ENCODE data around the gene CALML3. TPM values are rescaled to one million over a fixed set of nuclear protein-coding genes. Genes with fewer than 3 reads are reported as not detected.

The CALML3 gene
- total RNA-seq, 1 donor from 2014 or later, result under 0.01 TPM

DNA sequence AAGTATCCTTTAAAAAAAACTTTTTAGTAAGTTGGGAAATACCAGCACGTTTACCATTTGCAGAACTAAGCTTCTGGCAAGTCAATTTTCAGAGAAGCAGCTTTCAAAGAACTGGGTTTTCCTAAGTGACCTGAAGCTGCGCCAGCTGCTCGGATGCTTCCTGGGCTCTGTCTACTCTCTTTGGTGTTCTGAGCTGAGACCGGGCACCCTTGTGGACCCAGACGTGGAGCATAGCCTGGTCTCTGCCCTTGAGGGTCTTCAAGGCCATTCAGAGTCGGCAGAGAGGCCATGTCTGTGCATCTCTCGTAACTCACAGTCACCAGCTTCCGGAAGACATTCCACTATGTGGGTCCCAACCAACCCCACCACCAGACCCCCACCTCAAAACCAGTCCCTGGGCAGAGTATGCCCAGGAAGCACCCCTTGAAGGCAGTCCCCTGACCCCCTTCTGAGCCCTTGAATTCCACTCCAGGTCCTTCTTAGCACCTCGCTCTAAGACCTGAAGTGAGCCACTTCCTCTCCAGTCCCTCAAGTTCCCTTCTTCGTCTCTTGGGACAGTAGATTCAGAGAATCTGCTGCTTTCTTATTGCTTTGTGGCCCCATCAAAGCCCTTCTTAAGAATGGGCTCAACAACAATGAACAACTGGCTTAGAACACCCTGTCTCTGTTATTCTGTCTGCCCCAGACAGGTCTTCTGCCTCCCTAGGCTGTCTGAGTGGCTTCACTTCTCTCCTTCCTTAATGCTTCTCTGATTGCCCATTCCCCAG lies 33.9 kb upstream of the CALML3 start:
- DNase-seq (ENCODE audit: low spot score in 2 of 2), result no peak
- no peak for FAIRE-seq

- FAIRE-seq (no peak), DNase-seq (ENCODE audit: low spot score in 2 of 2) (no peak)
These were observed 33.3 kb upstream of the CALML3 start for GRCh38 chr10:5491477-5491876.

GRCh38 chr10:5492322-5492855 lies 32.4 kb upstream of the CALML3 start:
- no peak for FAIRE-seq
- no peak for DNase-seq (ENCODE audit: low spot score in 2 of 2)

- FAIRE-seq (no peak), DNase-seq (ENCODE audit: low spot score in 2 of 2) (no peak)
These were observed 31.7 kb upstream of the CALML3 start for GRCh38 chr10:5492929-5493576.

GRCh38 chr10:5493691-5494090 lies 31.1 kb upstream of the CALML3 start:
- no peak for FAIRE-seq
- no peak for DNase-seq (ENCODE audit: low spot score in 2 of 2)

- DNase-seq (ENCODE audit: low spot score in 2 of 2), result no peak
- FAIRE-seq, result no peak
These were observed 30.1 kb upstream of the CALML3 start for GRCh38 chr10:5494611-5495010.

DNA sequence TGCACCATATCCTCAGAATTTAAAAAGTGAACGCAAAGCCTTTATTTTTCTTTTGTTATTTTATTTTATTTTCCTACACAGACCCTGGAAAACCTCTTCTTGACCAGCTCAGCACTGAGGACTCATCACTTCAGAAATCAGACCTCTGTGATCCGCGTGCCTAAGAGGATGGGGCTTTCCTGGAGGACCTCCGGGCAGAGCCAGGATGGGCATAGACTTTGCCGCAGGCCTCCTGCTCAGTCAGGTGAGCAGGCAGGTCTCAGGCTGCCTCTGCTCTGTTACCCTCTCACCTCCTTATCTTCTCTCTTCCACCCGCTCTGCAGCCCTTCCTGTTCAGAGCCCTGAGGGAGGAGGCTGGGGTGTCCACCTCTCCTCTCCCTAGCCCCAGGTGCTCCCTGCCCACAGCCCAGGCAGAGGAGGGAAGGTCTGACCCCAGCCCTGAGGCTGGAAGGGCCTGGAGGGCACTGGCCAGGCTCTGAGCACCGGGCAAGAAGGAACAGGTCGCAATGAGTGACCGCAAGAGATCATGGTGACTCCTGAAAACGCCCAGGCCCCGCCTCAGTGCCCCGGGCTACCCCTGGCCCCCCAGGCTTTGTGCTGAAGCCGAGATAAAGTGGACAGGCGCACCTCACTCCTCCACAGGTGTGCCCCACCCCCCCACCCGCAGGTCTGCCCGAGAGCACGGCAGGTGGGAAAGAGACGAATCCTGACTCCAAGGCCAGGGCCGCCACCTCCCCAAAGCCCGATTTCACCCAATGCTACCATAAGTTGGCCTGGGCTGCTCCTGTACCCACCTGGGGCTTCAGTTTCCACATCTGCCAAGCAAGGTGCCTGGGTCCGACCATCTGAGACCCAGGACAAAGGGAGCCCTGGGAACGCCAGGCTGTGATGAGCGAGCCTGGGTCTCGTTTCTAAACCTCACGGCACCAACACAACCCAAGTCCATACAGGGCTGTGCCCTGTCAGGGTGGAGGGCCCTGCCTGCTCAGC lies 28.2 kb upstream of the CALML3 start:
- no peak for FAIRE-seq

GRCh38 chr10:5497289-5497688 lies 27.5 kb upstream of the CALML3 start:
- FAIRE-seq (no peak), DNase-seq (ENCODE audit: low spot score in 2 of 2) (no peak)

More for the DNA sequence above, 28.2 kb upstream of the CALML3 start:
- no peak for DNase-seq (ENCODE audit: low spot score in 2 of 2)

DNA sequence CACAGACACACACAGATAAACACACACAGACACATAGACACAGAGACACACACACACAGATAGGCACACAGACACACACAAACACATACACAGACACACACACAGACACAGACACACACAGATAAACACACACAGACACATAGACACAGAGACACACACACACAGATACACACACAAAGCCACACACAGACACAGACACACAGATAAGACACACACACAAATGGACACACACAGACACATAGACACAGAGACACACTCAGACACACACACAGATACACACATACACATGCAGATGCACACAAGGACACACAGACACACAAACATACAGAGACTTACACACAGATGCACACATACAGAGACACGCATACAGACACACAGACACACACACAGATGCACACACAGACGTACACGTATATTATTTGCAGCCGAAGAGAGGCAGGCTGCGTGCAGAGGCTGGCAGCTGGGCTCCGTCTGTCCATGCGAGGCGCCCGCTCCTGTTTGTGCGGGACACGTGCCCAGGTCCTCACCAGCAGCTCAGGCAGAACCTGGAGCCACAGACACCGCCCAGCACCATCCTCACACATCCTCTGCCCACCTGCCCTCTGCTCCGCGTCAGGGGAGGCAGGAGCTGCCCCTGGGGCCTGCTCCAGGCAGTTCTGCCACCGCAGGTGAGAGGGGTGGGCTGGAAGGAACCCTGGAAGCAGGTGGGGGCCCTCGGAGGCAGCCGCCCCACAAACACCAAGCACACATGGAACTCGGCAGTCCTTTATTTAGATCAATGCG lies 26.6 kb upstream of the CALML3 start:
- no peak for DNase-seq (ENCODE audit: low spot score in 2 of 2)
- FAIRE-seq, result no peak

DNA sequence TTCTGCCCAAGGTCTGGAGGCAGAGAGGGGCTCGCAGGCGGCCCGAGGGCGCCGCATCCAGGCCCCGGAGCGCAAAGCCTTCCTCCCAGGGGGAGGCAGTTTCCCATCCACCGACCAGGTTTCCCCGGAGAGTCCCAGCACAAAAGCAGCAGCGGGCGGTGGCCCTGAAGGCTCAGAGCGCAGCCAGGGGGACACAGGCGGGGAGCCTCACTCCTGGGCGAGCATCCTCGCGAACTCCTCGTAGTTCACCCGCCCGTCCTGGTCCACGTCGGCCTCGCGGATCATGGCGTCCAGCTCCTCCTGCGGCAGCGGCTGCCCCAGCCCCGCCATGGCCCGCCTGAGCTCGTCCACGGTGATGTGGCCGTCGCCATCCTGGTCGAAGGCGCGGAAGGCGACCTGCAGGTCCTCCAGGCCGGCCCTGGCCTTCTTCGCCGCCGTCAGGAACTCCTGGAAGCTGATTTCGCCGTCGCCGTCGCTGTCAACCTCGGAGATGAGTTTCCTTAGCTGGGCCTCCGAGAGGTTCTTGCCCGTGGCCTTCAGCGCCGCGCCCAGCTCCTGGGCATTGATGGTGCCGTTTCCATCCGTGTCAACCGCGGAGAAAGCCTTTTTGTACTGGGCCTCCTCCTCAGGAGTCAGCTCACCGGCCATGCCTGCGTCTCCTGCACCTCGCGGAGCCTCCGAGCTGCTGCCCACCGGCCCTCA lies 25.8 kb upstream of the CALML3 start:
- DNase-seq (ENCODE audit: low spot score in 2 of 2) (no peak), FAIRE-seq (no peak)

DNA sequence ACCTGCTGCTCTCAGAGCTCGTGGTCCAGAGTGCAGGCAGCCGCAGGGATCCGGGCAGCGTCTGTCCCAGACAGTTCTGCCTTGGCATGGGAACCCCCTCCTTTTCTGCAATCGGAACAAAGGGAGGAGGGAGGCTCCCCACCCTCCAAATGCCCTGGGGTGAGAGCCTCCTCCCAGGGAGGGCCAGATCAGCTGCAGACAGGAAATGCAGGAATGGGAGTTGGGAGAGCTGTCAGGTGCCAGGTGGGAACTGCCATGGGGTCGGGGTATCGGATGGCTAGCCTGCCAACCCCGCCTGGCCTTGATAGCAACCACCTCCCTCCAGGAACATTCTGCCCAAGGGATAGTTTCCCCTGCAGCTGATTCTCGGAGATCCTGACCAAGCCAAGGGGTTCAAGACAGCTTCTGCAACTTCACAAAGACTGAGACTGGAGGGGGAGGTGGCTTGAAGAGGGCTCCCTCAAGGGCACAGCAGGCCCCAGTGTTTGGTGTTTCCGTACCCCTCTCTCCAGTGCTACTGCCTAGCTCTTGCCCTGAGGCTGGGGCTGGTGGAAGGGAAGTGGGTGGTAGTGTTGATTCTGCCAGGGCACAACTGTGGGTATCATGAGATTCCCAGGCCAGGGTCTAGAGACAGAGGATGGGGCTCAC lies 25.1 kb upstream of the CALML3 start, which contains the start of gene CALML5:
CALML5 (minus strand) TSS at position 78 of the 648 bp plus-strand sequence. CDS start 132 bp downstream, outside the sequence.
- no peak for FAIRE-seq

DNA sequence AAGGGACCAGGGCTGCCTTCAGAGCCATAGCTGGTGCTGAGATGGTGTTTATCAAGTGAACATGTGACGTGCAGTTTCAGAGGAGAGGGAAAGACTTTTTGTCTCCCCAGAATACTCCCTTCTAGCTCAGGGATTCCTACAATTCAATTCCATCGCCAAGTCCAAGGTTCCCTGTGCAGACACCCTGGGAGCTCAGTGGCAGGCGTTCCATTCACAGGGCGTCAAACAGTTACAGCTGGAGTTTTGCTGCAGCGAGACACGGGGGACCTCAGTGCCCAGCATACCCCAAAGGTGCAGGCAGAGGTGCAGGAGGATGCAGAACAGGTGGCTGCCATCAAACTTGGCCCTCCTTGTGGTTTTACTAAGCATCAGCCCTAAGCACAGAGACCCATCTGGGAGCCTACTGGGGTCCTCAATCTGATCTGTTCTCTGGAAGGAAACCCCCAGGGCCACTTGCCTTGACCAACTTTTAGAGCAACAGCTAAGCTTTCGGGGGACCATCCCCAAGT lies 24.5 kb upstream of the CALML3 start:
- DNase-seq (ENCODE audit: low spot score in 2 of 2) (no peak), FAIRE-seq (no peak)

More for the DNA sequence above, 25.1 kb upstream of the CALML3 start, which contains the start of gene CALML5:
- DNase-seq (ENCODE audit: low spot score in 2 of 2), result no peak

DNA sequence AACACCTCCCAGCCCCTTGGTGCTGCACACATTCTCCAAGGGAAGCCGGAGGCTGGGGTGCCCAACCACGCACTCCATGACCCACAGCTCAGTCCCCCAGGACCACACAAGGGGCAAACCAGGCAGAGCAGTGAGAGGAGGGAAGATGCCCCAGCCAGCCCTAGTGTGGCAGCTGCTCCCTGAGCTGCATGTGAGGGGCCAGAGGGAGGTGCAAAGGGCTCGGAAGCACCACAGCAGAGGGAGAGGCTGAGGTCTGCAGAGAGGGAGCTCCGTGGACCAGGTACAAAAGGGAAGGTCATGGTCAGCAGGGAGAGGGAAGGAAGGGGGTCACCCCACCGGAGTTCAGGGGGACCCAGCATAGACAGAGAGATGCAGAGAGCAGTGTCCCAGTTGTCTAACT lies 23.9 kb upstream of the CALML3 start:
- FAIRE-seq, result no peak
- no peak for DNase-seq (ENCODE audit: low spot score in 2 of 2)

DNA sequence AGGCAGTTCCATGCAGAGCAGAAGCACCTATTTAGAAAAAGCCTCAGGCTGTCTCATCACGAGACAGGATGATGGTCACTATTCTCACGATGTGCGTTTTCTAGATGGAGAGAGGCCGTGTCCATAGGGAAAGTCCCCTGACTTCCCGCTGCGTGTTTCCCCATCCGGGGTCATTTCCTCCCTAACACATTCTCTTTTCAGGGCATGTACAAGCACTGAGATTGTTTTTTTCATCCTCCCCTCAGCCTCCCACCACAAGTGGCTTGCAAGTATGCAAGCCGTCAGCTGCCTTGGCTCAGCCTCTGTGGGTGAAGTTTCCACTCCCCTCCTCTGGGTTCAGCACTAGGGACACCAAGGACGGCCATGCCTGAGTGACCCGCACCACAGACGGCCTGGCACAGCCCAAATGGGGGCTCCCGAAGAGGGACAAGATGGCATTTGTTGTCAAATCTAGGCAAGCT lies 22.7 kb upstream of the CALML3 start:
- DNase-seq (ENCODE audit: low spot score in 2 of 2), result no peak
- no peak for FAIRE-seq

GRCh38 chr10:5502571-5503476 lies 21.9 kb upstream of the CALML3 start:
- DNase-seq (ENCODE audit: low spot score in 2 of 2) (no peak), FAIRE-seq (no peak)

- DNase-seq (ENCODE audit: low spot score in 2 of 2), result no peak
- FAIRE-seq, result no peak
These were observed 21.3 kb upstream of the CALML3 start for GRCh38 chr10:5503477-5503835.
